ENCODE data around the gene HSBP1.

HSBP1 gene

DNA sequence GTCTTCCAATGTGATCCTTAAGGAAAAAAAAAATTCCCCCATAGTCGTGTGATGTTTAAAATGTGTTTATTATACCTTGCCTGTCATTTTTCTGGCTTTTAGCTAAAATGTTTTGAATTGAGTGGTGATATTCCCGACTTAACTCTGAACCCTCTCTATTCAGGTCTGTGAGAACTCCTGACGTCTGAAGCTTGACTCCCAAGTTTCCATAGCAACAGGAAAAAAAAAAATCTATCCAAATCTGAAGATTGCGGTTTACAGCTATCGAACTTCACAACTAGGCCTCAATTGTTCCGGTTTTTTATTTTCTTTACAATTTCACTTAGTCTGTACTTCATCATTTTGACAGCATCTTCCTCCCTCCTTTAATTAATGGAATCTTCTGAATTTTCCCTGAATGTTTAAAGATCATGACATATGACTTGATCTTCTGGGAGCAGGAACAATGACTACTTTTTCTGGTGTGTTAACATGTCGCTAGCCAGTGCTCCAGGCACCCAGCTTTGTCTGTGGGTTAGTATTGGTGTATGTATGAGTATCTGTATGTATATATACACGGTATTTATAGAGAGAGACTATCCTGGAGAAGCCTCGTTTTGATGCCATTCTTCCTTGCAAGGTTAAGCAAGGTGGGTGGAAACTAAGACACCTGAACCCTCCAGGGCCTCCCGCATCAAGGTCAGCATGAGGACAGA is 12.8 kb upstream of the HSBP1 start:
- H3K4me3 ChIP-seq, result no peak overlapping the region

DNA sequence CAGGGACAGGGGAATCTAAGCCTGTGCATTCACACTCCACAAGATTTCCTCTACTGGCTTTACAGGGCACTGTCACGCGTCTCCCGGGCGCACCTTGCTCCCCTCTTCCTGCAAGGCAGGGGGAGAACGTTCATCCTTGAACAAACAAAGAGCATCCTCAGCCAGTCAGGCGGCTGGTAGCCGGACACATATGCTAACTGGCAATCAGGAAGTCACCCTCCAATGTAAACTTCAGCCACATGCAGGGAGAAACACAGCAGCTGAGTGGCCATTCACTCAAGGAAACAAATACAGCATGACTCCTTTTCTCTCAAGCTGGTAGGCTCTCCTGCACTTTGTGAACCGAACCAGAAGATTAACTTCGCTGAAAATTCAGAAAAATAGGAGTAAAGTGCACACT is 10.8 kb upstream of the HSBP1 start:
- TF ChIP-seq, protein P1, sequence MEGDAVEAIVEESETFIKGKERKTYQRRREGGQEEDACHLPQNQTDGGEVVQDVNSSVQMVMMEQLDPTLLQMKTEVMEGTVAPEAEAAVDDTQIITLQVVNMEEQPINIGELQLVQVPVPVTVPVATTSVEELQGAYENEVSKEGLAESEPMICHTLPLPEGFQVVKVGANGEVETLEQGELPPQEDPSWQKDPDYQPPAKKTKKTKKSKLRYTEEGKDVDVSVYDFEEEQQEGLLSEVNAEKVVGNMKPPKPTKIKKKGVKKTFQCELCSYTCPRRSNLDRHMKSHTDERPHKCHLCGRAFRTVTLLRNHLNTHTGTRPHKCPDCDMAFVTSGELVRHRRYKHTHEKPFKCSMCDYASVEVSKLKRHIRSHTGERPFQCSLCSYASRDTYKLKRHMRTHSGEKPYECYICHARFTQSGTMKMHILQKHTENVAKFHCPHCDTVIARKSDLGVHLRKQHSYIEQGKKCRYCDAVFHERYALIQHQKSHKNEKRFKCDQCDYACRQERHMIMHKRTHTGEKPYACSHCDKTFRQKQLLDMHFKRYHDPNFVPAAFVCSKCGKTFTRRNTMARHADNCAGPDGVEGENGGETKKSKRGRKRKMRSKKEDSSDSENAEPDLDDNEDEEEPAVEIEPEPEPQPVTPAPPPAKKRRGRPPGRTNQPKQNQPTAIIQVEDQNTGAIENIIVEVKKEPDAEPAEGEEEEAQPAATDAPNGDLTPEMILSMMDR (IDR thresholded peaks at IDR 0.05), result no peak
- intact Hi-C loops (cut with DNase I; ENCODE audit: low total_unique reads), result no loop called here
- DNase-seq, result no peak

More for the DNA sequence above, 12.8 kb upstream of the HSBP1 start:
- TF ChIP-seq, protein P1 (IDR thresholded peaks at IDR 0.05), result no peak
- Histone ChIP-seq H3K9me3 (no peaks in the 10 kb centered on the region), H3K4me1 (peaks cover 0 to 15% (median 7%) of the 10 kb centered on the region in 4 donors), H3K27ac (no peak overlapping the region), H3K27me3 (no peaks in the 10 kb centered on the region), H3K36me3 (peaks cover 0 to 6% (median 0%) of the 10 kb centered on the region in 3 donors)
- intact Hi-C loops (cut with DNase I; ENCODE audit: low total_unique reads), result no loop called here
- DNase-seq, result no peak

DNA sequence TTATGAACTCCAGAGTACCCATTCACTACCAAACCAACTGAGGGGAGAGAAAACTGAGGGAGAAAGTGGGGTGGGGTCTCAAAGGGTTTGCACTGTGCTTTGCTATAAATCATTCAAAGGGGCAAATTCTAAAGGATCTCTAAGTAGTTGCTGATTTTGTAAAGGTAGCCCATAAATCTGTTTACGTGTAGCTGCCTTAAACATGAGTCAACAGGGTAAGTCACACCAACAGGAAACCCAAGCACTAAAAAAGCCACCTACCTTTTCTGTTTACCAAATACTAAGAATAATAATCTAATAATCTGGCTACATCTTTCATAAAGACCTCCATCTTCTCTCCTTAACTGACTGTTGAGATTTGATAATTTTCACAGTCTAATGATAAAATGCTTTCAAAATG is 8.4 kb upstream of the HSBP1 start:
- no peak for DNase-seq
- H3K4me3 ChIP-seq, result no peak overlapping the region
- no peaks in the 10 kb centered on the region for H3K9me3 ChIP-seq
- H3K27me3 ChIP-seq, result no peaks in the 10 kb centered on the region
- H3K4me1 ChIP-seq, result peaks cover 0 to 9% (median 4%) of the 10 kb centered on the region in 4 donors
- TF ChIP-seq, protein P1 (IDR thresholded peaks at IDR 0.05), result no peak
- intact Hi-C loops (cut with DNase I; ENCODE audit: low total_unique reads), result no loop called here
- H3K36me3 ChIP-seq, result peaks cover 0 to 6% (median 0%) of the 10 kb centered on the region in 3 donors
- no peak overlapping the region for H3K27ac ChIP-seq

More for the DNA sequence above, 10.8 kb upstream of the HSBP1 start:
- Histone ChIP-seq H3K9me3 (no peaks in the 10 kb centered on the region), H3K4me3 (no peak overlapping the region), H3K4me1 (peaks cover 0 to 16% (median 7%) of the 10 kb centered on the region in 4 donors), H3K36me3 (peaks cover 0 to 6% (median 0%) of the 10 kb centered on the region in 3 donors), H3K27ac (no peak overlapping the region), H3K27me3 (no peaks in the 10 kb centered on the region)

DNA sequence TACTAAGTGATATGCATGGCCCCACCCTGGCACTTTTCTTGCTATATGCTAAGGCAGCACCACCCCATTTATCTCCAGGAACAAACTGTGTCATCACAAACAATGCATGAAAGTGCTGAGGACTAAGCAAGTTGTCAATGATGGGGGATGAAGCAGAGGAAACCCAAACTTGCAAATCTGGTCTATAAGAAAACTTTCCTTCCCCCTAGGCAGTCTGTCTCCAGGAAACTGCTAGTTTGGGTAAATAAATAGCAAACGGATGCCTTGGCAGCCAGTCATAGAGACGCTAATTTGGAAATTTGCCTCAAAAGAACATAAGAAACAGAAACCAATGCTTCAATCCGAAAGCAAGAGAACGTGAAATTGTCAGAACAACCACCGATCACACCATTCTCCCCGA is 5.6 kb upstream of the HSBP1 start:
- H3K4me1 ChIP-seq, result peaks cover 0 to 9% (median 4%) of the 10 kb centered on the region in 4 donors
- TF ChIP-seq, protein P1 (IDR thresholded peaks at IDR 0.05), result no peak
- no peak for DNase-seq
- no peaks in the 10 kb centered on the region for H3K9me3 ChIP-seq
- peak overlapping the region; percentile 24 to 44 for H3K4me3 ChIP-seq
- peaks cover 0 to under 1% (median 0%) of the 10 kb centered on the region in 3 donors for H3K36me3 ChIP-seq
- H3K27ac ChIP-seq, result peak overlapping the region in 1 of 2 donors; percentile 21
- intact Hi-C loops (cut with DNase I; ENCODE audit: low total_unique reads), result no loop called here
- no peaks in the 10 kb centered on the region for H3K27me3 ChIP-seq

DNA sequence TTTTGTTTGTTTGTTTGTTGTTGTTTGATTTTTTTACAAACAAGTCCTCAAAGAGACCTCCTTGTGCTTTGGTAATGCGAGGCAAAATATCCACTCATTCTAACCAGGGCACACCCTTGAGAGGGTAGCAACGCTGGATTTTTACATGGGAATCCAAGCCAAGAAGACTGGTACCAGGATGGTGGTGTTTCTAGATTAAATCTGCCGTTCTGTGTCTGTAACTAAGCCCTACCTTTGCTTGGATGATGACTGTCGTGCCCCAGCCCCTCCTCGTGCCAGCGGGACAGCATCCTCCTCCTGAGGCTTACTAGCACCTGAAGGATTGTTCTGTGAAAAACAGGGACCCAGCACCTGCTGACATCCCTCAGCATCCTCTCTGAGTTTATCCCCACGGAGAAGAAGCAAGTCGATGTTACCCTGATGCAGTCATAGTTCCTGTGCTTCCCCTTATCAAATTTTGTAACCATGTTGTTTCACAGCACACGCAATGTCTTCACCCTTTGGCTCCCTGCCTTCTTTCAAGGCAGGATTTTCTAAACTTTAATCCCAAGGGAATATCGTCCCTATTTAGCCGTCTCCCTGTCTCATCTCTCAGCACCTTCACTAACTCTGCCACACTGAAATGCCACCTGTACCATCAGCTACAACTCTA is 5.1 kb upstream of the HSBP1 start:
- H3K4me1 ChIP-seq, result peaks cover 0 to 13% (median 6%) of the 10 kb centered on the region in 4 donors
- TF ChIP-seq, protein P1 (IDR thresholded peaks at IDR 0.05), result no peak
- DNase-seq, result no peak
- intact Hi-C loops (cut with DNase I; ENCODE audit: low total_unique reads), result no loop called here
- peak overlapping the region; percentile 24 to 44 for H3K4me3 ChIP-seq
- no peaks in the 10 kb centered on the region for H3K36me3 ChIP-seq
- H3K27me3 ChIP-seq, result no peaks in the 10 kb centered on the region
- H3K27ac ChIP-seq, result peak overlapping the region in 1 of 2 donors; percentile 21
- no peaks in the 10 kb centered on the region for H3K9me3 ChIP-seq
